HG03097 (cell line): ENCODE measurements around the gene SLC35F3.
"Not testable (repeated sequence)": the region's sequence is repeated elsewhere in the genome, so short reads cannot be mapped to it uniquely, and the experiment has no call there.

Experiments used
- ATAC-seq: cut with Tn5 transposase; IDR thresholded peaks from one replicate; pipeline ENCODE4 v1.9.1; 2021; ENCODE audit not compliant: unreplicated experiment, low FRiP score

SLC35F3 gene

GRCh38 chr1:234093741-234094140 lies 189.3 kb downstream of the SLC35F3 start:
- ATAC-seq, result no peak

- ATAC-seq, result no peak
Measured at GRCh38 chr1:234094172-234094571, 189.7 kb downstream of the SLC35F3 start.

GRCh38 chr1:234096161-234096770 lies 191.8 kb downstream of the SLC35F3 start:
- ATAC-seq, result no peak

- no peak for ATAC-seq
Measured at GRCh38 chr1:234102583-234102982, 198.1 kb downstream of the SLC35F3 start.

GRCh38 chr1:234103198-234103597 lies 198.7 kb downstream of the SLC35F3 start:
- no peak for ATAC-seq

GRCh38 chr1:234106032-234106431 lies 201.6 kb downstream of the SLC35F3 start:
- no peak for ATAC-seq

- no peak for ATAC-seq
Measured at GRCh38 chr1:234107416-234108021, 203.0 kb downstream of the SLC35F3 start.

- no peak for ATAC-seq
Measured at GRCh38 chr1:234108921-234109320, 204.4 kb downstream of the SLC35F3 start.

- no peak for ATAC-seq
Measured at GRCh38 chr1:234109840-234110239, 205.4 kb downstream of the SLC35F3 start.

- no peak for ATAC-seq
Measured at GRCh38 chr1:234111458-234112142, 207.1 kb downstream of the SLC35F3 start.

- no peak for ATAC-seq
Measured at GRCh38 chr1:234114648-234115307, 210.3 kb downstream of the SLC35F3 start.

- no peak for ATAC-seq
Measured at GRCh38 chr1:234118911-234119310, 214.4 kb downstream of the SLC35F3 start.

GRCh38 chr1:234119431-234119830 lies 215.0 kb downstream of the SLC35F3 start:
- ATAC-seq, result no peak

- no peak for ATAC-seq
Measured at GRCh38 chr1:234120327-234120944, 216.0 kb downstream of the SLC35F3 start.

GRCh38 chr1:234121659-234122058 lies 217.2 kb downstream of the SLC35F3 start:
- not testable (repeated sequence) for ATAC-seq

GRCh38 chr1:234122571-234122970 lies 218.1 kb downstream of the SLC35F3 start:
- ATAC-seq, result not testable (repeated sequence)

- ATAC-seq, result no peak
Measured at GRCh38 chr1:234123867-234124266, 219.4 kb downstream of the SLC35F3 start.

GRCh38 chr1:234125283-234125682 lies 220.8 kb downstream of the SLC35F3 start:
- no peak for ATAC-seq

GRCh38 chr1:234125714-234126113 lies 221.2 kb downstream of the SLC35F3 start:
- ATAC-seq, result no peak

GRCh38 chr1:234127026-234127671 lies 222.7 kb downstream of the SLC35F3 start:
- ATAC-seq, result no peak
